Epidermal melanocyte (primary cell): ENCODE measurements around the gene CDC42BPG.
"Not testable (repeated sequence)": the region's sequence is repeated elsewhere in the genome, so short reads cannot be mapped to it uniquely, and the experiment has no call there.

Experiments used
- DNase-seq: peaks from one replicate; pipeline ENCODE4 v3.0.0; 2011; ENCODE audit warnings: low spot score; ENCODE audit not compliant: insufficient read length

The CDC42BPG gene

DNA sequence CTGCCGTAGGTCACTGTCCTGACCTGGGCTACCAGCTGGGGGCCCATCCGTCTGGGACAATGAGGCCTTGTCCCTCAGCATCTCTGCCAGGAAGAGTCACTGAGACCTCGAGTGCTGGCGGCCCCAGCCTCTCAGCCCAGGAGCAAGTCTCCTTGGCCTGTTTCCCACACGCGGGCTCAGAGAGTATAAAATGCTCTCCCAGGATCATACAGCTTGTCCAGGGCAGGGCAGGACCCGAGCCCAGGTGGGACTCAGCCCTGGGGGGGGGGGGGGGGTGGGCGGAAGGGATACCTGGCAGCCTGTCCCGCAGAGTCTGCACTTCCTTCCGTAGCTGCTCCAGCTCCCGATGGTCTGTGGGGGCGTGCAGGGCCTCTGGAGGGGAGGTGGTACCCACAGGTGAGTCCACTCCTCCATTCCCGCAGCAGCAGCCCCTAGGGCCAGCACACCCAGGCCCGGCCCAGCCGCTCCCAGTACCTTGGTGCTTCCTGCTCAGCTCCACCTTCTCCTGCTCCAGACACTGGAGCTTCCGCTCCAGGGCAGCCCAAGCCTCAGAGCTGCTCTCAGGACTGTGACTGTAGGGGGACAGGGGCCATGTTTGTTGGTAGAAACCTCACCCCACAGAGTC, 7.9 kb downstream of the CDC42BPG start:
- DNase-seq: no peak

DNA sequence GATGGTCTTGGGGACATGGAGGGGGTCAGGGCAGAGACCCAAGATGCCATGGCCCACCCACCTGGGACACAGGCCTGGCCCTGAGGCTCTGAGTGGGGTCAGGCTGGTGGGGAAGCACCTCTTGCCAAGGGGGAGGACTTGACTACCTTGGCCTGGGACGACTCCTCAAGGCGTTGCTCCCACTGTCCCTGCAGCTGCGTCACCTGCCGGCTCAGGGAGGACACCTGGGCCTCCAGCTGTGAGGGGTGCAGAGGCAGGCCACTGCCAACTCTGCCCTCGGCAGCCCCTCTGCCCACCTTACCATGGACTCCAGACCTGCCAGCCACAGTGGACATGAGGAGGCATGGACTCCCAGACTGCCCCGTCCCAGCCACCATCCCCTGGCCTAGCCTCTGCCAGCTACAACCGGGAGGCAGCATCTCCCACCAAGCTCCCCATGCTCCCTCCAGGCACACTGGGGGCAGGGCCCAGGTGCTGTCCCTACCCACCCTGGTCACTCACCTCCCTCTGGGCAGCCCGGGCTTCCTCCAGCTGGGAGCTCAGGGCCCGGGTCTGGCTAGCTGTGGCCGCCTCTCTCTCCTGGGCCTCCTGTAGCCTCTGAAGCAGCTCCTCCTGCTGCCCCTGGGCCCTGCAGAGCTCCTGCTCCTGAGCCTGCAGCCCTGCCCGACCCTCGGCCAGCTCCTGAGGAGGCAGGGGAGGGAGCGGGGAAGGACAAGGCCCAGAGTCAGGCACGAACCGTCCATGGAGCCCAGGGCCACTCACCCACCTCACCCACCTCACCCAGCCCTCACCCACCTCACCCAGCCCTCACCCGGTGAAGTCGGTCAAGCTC, 8.6 kb downstream of the CDC42BPG start:
- no peak for DNase-seq

DNA sequence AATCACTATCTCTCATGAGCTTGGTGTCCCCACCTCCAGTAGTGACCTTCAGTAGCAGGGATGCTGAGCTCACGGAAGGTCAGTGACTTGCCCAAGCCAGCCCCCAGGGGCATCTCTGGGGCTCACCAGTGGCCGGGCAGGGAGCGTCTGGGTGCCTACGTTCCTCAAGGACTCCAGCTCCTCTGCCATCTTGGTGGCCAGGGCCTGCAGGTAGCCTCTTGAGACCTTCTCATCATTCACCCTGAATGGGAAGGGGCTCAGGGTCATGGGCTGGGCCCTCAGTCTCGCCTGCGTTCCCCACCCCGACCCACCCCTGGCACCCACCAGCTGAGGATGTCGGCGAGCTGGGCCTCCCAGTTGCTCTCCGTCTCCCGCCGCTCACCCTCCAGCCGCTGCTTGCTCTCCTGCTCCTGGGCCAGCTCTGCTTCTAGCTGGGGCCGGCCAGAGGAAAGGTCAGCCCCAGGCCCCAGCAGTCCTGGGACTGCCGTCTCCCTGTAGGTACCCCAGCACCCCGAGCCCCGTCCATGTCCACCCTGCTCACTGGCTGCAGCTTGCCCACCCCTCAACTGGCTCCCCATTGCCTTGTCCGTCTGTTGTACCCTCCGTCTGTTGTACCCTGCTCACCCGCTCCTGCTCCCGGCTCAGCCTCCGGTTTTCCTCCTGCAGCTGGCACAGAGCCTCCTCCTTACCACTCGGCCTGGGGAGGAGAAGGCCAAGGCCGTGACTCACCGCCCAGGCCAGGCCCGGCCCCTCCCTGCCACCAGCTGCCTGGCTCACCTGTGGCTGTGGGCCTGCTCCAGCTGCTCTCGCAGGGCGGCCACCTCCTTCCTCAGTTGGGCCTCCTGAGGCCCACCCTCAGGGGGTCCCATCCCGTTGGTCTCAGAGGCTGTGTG, 9.5 kb downstream of the CDC42BPG start:
- no peak for DNase-seq

DNA sequence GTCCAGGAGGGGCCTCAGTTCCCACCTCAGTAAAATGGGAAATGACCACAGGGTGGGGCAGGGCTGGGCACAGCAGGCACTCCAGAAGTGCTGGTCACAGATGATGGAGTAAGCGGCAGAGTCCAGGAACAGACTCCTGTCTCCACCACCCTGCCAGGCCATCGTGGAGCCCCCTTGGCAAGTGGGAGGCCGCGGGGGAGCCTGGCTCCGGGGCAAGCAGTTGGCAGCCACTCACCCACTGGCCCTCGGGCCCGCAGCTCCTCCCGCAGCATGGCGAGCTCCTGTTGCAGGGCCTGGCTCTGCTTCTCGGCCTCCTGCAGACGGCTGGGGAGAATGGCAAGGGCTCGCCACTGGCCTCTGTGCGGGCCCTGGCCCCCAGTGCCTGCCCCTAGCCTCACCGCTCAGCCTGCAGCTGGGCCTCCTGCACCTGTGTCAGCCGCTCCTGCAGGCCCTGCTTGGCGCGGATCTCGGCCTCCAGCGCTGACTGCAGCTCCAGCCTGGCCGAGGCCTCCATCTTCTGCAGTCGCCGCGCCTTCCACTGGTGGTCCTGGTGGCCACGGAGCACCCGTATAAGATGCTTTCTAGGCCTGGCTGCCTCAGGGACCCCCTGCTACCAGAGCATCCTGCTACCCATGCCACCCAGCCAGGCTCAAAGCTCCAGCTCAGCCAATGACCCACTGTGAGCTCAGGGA, 10.3 kb downstream of the CDC42BPG start:
- no peak for DNase-seq

DNA sequence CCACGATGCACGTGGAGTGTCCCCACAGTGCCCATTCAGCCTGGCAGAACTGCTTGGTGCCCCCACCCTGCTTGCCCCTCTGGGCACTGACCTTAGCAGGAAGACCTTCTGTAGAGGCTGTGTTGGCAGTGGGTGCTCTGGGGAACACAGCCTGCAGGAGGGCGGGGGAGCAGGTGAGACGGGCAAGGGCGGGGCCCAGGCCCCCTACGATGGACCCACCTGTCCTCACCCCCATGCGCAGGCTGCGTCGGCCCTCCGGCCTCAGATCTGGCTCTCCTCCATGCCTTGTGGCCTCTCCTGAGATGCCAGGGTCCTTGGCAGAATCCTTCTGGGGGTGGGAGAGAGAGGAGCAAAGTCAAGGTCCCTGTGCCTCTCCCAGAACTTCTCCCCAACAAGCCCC, 10.9 kb downstream of the CDC42BPG start:
- no peak for DNase-seq

DNA sequence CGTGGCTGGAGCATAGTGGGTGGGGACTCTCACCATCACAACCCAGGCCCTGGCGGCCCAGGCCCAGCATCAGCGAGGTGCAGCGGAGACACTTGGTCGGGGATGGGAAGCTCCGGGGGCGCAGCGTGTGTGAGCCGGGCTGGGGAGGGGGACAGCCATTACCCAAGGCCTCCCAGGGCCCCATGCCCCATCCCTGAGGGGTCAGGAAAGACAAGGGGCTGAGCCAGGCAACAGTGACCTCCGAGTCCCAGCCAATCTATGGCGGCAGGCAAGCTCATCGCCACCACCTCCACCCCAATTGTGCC, 11.3 kb downstream of the CDC42BPG start:
- DNase-seq: no peak

DNA sequence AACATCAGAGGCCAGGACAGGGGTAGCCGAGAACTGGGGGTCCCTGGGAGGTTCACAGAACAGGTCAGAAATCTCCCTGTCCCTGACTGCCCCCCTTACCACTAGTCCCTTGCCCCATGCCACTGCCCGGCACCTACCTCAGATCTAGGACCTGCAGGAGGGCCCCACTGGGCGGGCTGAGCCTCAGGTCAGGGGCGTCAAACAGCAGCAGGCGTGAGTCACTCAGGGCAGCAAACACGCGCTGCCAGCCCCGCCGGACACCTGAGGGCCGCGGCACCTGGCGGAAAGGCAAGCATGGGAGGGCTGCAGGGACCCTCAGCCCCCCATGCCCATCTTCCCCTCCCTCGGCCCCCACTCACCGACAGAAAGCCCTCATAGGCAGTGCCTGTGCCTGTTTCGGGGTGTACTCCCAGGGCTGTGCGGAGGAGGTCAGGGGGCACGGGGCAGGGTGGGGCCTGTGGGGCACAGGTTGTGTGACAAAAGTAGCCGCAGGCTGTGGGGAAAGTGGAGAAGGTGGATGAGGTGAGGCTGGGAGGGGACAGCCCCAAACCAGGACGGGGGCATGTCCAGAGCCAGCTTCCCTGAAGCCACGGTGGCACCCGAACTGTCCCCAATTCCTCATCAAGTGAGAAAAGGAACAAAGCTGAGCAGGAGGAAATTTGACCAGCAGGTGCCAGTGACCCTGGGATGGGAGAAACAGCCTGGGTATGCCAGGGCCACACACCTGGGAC, 11.8 kb downstream of the CDC42BPG start:
- no peak for DNase-seq

DNA sequence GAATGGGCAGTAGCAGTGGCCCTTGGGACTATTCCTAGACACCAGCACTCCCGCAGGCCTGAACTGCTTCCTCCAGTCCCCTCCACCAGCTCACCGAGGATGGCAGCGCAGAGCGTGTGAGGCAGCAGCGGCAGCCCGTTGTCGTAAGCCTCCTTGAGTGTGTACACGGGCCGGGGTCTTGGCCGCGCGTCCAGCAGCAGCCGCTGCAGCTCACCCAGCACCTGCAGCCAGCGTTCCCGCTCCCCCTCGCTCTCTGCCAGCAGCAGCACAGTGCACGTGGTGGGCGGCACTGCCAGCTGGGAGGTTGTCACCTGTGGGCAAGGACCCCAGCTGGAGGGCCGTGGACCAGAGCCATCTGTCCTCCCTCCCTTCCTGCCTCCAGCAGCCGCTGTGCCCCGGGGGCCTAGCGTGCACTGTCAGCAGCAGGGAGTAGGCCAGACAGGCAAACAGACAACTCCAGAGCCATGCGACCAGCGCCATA, 13.0 kb downstream of the CDC42BPG start:
- no peak for DNase-seq

DNA sequence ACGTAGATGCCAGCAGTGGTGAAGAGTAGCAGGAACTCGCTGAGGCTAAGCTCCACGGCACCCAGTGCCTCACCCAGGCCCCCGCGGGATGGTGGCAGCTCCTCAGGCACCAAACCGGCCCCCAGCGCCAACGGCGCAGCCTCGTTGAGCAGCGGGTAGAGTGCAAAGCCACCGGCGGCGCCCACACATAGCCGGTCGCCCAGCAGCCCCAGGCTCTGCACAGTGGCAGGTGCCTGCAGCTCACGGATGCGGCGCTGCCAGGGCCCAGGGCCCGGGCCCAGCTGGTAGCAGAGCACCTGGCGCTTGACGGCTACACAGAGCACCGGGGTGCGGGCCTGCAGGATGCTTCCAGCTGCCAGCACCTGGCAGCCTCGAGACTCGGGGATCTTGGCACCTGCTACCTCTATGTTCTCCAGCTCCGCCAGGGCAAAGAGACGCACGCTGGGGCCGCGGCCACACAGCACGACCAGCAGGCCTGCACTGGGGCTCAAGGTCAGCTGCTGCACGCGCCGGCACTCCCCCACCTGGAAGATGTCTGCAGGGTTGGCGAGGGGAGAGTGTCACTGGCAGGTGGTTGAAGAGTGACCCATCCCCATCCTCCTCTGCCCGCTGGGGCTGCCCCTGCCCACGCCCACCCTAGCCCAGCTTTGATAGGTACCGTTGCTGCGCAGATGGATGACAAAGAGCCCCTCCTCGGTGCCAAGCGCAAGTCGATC, 14.8 kb downstream of the CDC42BPG start:
- no peak for DNase-seq

DNA sequence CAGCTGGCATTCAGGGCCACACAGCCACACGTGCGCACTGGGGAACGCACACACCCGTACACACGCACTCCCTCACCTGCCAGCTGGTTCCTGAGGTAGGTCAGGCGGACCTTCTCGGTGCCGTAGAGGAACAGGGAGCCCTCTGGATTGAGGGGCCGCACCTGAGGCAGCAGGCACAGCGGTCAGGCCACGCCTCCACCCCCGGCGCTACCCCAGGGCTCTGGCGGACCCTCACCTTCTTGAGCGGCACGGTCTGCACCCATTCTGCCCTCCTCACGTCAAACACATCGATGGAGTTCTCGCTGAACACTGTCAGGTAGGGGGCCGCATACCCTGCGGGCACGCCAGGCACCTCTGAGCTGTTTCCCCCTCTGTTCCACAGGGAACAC, 17.0 kb downstream of the CDC42BPG start:
- DNase-seq: no peak

DNA sequence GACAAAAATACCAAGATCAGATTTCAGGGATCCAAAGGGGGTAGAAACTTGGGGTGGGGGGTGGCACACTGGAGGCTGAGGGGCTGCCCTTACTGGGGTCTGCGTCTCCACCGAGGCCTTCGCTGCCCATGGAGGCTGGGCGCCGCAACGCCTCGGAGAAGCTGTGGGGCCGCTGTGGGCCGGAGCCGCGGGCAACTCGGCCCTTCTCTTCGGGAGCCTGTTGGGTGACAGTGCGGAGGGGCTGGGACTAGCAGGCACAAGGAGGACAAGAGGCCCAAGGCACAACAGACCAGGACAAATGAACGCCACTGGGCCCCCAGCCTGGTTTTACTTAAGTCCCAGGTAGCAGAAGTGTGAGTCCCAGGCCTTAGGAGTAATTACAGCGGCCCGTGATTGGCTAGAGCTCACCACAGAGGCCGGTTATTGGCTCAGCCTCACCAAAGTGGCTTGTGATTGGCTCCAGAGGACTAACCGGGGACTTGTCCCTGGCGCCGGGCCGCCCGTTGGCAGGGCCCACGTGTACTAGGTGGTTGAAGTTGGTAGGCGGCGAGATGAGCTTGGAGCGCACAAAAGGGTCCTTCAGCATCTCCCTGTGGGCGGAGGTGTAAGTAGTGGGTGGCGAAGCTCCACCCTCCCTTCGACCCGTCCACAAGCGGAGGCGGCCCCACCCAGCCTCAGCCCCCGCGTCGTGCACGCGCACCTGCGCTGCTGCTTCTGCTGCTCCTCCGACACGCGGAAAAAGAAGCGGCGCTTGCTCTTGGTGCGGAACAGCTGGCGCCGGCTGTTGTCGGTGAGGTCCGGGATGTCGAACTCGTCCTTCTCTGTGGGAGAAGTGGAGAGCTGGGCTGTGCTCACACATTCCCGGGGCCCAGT, 17.6 kb downstream of the CDC42BPG start:
- DNase-seq: no peak

DNA sequence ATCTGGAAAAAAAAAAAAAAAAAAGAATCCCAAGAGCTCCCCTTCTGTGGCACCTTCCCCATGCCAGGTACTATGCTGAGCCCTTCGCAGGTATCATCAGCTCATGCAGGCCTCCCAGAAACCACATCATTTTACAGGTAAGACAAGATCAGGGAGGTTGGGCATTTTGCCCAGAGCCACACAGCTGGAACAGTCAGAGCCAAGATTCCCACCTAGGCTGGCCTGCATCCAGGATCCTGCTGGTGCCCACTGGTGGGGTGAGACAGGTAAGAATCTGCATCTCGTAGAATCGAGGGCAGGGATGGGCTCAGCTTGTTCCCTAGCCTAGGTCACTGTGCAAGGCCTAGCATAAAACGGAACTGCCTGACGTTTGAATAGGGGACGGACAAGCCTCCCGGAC, 18.4 kb downstream of the CDC42BPG start:
- DNase-seq: no peak

DNA sequence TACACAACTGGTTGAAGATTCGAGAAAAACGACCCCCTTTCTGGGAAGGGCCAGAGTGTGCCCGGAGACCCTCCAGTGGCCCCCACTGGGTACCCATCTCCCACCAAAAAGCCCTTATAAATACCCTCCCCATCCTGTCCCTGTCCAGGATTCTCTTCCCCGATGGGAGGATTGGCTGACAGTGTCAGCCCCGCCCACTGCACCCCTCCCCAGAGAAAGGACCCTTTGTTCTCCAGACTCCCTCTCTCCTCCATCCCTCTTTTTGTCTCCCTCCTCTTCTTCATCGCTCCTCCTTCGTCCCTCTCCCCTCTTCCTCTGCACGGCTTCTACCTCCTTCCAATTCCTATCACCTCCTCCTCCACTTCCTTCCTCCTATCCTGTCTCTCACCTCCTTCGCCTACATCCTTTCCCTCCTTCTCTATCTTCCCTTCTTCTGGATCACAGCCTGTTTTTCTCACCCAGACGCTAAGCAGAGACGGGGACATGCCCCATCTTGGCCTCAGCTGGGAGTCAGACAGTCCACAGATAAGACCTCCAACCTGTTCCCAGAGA, 20.8 kb downstream of the CDC42BPG start:
- DNase-seq: no peak

DNA sequence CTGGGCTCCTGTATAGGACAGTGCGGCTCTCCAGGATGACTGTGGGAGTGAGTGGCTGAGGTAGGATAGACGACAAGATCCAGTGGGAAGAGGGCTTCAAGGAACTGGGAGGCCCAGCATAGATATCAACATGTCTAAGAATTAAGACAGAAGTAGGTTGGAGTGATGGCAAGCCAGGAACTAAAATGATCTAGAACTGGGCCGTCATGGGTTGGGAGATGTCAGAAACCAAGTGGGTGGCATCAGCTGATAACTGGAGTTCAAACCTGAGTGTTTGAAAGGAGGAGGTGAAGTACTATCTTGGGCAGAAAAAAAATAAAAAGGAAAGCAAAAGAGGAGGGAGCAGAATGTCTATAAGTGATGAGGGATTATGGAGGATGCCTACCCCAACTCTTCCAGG, 27.0 kb downstream of the CDC42BPG start:
- DNase-seq: no peak

DNA sequence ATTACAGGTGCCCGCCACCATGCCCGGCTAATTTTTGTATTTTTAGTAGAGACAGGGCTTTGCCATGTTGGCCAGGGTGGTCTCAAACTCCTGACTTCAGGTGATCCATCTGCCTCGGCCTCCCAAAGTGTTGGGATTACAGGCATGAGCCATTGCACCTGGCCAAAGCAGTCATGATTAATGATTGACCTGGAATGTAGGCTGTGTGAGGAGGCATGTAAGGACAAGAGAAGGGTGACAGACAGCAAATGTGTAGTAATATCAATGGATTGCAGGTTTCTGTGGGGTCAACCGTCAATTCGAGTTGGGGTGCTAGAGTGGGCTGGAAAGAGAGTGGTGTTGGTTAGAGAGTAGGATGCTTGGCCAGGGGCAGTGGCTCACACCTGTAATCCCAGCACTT, 29.0 kb downstream of the CDC42BPG start:
- not testable (repeated sequence) for DNase-seq

DNA sequence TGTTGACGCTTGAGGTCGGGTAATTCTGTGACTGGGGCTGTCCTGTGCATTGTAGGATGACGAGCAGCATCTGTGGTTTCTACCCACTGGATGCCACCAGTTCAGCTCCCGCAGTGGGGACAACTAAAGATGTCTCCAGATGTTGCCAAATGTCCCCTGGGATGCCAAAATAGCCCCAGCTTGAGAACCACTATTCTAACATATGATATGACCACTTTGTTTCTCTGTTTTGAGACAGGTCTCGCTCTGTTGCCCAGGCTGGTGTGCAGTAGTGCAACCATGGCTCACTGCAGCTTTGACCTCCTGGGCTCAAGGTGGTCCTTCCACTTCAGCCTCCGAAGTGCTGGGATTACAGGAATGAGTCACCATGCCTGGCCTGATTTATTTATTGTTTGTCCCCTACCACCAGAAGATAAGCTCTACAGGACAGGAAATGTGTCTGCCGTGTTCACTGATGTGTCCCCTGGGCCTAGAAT, 29.7 kb downstream of the CDC42BPG start:
- DNase-seq: no peak

DNA sequence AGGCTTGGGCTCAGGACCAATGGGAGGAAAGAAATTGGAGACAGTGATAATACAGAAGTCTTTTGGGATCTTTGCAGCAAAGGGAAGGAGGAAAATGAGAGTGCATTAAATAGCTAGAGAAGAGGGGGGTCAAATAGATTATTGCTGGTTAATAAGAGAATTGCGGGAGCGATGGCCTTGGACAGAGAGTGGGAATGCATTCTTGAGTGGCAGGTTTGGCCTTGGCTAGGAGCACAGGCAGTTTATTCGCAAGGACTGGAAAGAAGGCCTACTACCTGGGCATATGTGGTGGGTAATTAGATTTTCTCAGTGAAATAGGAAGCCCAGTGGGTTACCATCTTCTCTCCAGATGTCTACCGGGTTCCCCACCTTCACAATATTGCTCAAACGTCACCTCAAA, 30.6 kb downstream of the CDC42BPG start:
- no peak for DNase-seq

DNA sequence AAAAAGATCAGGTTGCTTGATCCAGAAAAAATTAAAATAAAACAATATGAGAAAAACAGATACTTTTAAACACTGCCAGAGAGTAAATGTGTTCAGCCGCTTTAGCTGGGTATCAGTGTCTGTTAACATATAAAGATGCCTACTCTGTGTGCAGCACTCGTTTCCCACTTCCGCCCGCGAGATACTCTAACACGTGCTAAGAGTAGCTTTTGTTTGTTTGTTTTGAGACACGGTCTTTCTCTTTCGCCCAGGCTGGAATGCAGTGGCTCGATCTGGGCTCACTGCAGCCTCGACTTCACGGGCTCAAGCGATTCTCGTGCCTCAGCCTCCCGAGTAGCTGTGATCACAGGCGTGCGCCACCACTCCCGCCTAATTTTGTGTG, 33.6 kb downstream of the CDC42BPG start:
- no peak for DNase-seq
